ENCODE data around the gene PRKAR2B. TPM values are rescaled to one million over a fixed set of nuclear protein-coding genes. Genes with fewer than 3 reads are reported as not detected.

The PRKAR2B gene
- total RNA-seq, 2 donors from 2014 or later: 3.9 to 5.3 TPM

DNA sequence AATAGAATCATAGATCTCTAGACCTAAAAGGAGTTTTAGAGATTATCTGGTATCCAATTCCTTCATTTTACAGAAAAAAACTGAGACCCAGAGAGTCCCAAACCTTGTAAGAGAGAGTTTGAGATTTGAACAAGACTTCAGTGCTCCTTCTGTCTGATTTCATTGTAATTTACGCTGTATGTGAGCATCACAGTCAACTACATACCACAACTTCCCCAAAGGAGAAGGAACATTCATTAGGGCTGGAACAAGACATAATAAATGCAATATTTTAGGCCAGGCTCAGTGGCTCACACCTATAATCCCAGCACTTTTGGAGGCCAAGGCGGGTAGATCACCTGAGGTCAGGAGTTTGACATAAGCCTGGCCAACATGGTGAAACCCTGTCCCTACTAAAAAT, 17.3 kb upstream of the PRKAR2B start:
- no peaks in the 10 kb centered on the region for H3K27me3 ChIP-seq (replicated peaks; ENCODE audit: insufficient read depth)
- no peak for ATAC-seq (ENCODE audit: insufficient number of reproducible peaks, low FRiP score, low read depth)
- H3K27ac ChIP-seq: no peak overlapping the region
- no peak overlapping the region for H3K4me3 ChIP-seq
- H3K36me3 ChIP-seq: no peaks in the 10 kb centered on the region
- TF ChIP-seq CTCF (IDR thresholded peaks at IDR 0.05): no peak
- H3K4me1 ChIP-seq (ENCODE audit: control insufficient read depth in 1 of 2, low read depth in 2 of 2): no peaks in the 10 kb centered on the region
- no peaks in the 10 kb centered on the region for H3K9me3 ChIP-seq
- DNase-seq (ENCODE audit: low spot score): no peak

DNA sequence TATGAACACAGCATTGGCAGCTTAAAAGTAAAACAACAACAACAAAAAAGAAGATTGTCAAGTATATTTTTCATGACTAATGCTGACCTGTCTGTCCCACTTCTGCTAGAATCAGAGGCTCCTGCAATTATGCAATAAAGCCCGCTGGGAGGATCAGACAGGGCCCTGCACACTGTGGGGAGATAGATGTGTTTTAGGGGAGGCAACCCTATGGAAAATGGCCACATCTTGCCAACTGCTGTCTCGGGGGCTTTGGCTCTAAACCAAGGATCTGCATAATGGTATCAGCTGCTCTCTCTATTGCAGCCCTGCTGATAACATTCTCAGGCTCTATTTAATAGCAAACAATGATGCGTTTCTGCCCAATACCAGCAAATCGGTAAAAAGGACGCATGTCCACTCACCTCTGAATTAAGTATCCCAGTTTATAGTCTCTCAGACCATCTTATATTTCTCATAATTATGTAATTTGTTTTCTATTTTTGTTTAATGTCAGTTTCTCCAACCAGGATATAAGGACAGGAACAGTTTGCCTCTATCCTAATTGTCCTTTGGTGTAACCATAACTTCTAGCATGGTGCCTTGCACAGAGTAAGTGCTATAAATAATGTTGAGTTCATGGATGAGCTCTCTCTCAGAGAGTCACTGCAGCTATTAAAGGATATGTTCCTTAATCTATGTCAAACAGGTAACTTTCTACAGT, 15.3 kb upstream of the PRKAR2B start:
- no peak overlapping the region for H3K27ac ChIP-seq
- H3K9me3 ChIP-seq: no peaks in the 10 kb centered on the region
- ATAC-seq (ENCODE audit: insufficient number of reproducible peaks, low FRiP score, low read depth) (no peak), DNase-seq (ENCODE audit: low spot score) (no peak)
- H3K4me3 ChIP-seq: no peak overlapping the region
- H3K27me3 ChIP-seq (replicated peaks; ENCODE audit: insufficient read depth): no peaks in the 10 kb centered on the region
- no peaks in the 10 kb centered on the region for H3K4me1 ChIP-seq (ENCODE audit: control insufficient read depth in 1 of 2, low read depth in 2 of 2)
- no peaks in the 10 kb centered on the region for H3K36me3 ChIP-seq
- TF ChIP-seq CTCF (IDR thresholded peaks at IDR 0.05): no peak

- Histone ChIP-seq H3K4me1 (ENCODE audit: control insufficient read depth in 1 of 2, low read depth in 2 of 2) (no peaks in the 10 kb centered on the region), H3K9me3 (no peaks in the 10 kb centered on the region), H3K4me3 (no peak overlapping the region), H3K27ac (no peak overlapping the region), H3K27me3 (replicated peaks; ENCODE audit: insufficient read depth) (no peaks in the 10 kb centered on the region), H3K36me3 (no peaks in the 10 kb centered on the region)
- no peak for TF ChIP-seq CTCF (IDR thresholded peaks at IDR 0.05)
- ATAC-seq (ENCODE audit: insufficient number of reproducible peaks, low FRiP score, low read depth) (no peak), DNase-seq (ENCODE audit: low spot score) (no peak)
Observed at GRCh38 chr7:107029764-107030286, 14.7 kb upstream of the PRKAR2B start.

DNA sequence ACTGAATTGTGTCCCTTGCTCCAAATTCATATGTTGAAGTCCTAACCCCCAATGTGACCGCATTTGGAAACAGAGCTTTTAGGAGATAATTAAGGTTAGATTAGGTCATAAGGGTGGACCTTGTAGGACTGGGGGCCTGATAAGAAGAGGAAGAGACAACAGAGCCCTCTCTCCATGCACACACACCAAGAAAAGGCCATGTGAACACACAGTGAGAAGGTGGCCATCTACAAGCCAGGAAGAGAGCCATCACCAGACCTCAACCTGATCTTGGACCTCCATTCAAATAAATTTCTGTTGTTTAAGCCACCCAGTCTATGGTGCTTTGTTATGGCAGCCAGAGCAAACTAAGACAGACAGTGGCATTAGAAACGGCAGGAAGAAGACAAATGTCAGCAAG, 12.5 kb upstream of the PRKAR2B start:
- TF ChIP-seq CTCF (IDR thresholded peaks at IDR 0.05): no peak
- no peaks in the 10 kb centered on the region for H3K4me1 ChIP-seq (ENCODE audit: control insufficient read depth in 1 of 2, low read depth in 2 of 2)
- H3K9me3 ChIP-seq: no peaks in the 10 kb centered on the region
- no peak for ATAC-seq (ENCODE audit: insufficient number of reproducible peaks, low FRiP score, low read depth)
- no peaks in the 10 kb centered on the region for H3K36me3 ChIP-seq
- H3K4me3 ChIP-seq: no peak overlapping the region
- no peaks in the 10 kb centered on the region for H3K27me3 ChIP-seq (replicated peaks; ENCODE audit: insufficient read depth)
- no peak overlapping the region for H3K27ac ChIP-seq
- no peak for DNase-seq (ENCODE audit: low spot score)

DNA sequence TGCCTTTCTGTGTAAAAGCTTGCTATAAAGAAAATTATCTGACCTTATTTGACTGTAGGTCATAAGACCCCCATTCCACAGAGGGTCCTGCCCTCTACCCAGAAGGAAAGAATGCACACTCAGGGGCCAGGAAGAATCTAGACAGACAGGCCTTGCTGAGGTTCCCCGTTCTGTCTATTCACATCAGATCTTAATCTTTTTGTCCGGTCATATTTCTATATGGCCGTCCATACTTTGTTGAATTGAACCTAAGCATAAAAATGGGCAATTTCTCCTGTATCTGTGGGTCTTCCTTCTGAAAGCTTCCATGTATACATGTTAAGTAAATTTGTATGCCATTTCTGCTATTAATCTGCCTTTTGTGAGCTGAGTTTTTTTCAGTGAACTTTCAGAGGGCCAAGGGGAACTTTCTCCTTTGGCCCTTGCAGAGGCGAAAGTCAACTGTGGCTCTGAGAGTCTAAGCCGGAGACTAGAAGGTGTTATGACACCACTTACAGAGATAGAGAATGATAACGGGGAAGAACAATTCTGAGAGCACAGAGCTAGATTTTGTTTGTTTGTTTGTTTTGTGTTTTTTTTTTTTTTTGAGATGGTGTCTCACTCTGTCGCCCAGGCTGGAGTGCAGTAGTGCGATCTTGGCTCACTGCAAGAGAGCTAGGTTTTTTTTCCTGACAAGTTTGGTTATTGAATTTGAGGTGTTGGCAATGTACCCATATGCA, 11.6 kb upstream of the PRKAR2B start:
- H3K4me1 ChIP-seq (ENCODE audit: control insufficient read depth in 1 of 2, low read depth in 2 of 2): no peaks in the 10 kb centered on the region
- no peak overlapping the region for H3K4me3 ChIP-seq
- TF ChIP-seq CTCF (IDR thresholded peaks at IDR 0.05): no peak
- no peaks in the 10 kb centered on the region for H3K27me3 ChIP-seq (replicated peaks; ENCODE audit: insufficient read depth)
- H3K9me3 ChIP-seq: no peaks in the 10 kb centered on the region
- no peak for DNase-seq (ENCODE audit: low spot score)
- H3K27ac ChIP-seq: no peak overlapping the region
- no peak for ATAC-seq (ENCODE audit: insufficient number of reproducible peaks, low FRiP score, low read depth)
- no peaks in the 10 kb centered on the region for H3K36me3 ChIP-seq
